Muscle layer of duodenum (tissue), 2 donors: Measurements from ENCODE around the gene CNOT1.
"Not testable (repeated sequence)": the region's sequence is repeated elsewhere in the genome, so short reads cannot be mapped to it uniquely, and the experiment has no call there.

ENCODE experiments used
- H3K27ac ChIP-seq: one replicate; pipeline ENCODE4 v1.7.0; 2013; ENCODE audit warnings: mild to moderate bottlenecking, low read length
- H3K27me3 ChIP-seq: one replicate; pipeline ENCODE4 v1.7.0; 2013; ENCODE audit warnings: low read depth, mild to moderate bottlenecking, control low read depth, low read length
- H3K36me3 ChIP-seq, 2 donors: one replicate each; pipeline ENCODE4 v1.7.0; 2013; ENCODE audit warnings: low read length in 2 of 2, control low read depth in 1 of 2, mild to moderate bottlenecking in 1 of 2; ENCODE audit not compliant: insufficient read depth in 2 of 2, control insufficient read depth in 1 of 2
- H3K4me1 ChIP-seq, 2 donors: one replicate each; pipeline ENCODE4 v1.7.0; 2013; ENCODE audit warnings: low read length in 2 of 2, mild to moderate bottlenecking in 2 of 2, control low read depth in 1 of 2, moderate library complexity in 1 of 2; ENCODE audit not compliant: insufficient read depth in 2 of 2, control insufficient read depth in 1 of 2
- H3K4me3 ChIP-seq, 2 donors: one replicate each; pipeline ENCODE4 v1.7.0; 2013; ENCODE audit warnings: low read length in 2 of 2, low read depth in 1 of 2, mild to moderate bottlenecking in 1 of 2
- H3K9me3 ChIP-seq, 2 donors: one replicate each; pipeline ENCODE4 v1.7.0; 2013; ENCODE audit warnings: low read length in 2 of 2, control low read depth in 1 of 2, mild to moderate bottlenecking in 1 of 2; ENCODE audit not compliant: control insufficient read depth in 1 of 2
- donor health status: healthy.

Gene CNOT1

DNA sequence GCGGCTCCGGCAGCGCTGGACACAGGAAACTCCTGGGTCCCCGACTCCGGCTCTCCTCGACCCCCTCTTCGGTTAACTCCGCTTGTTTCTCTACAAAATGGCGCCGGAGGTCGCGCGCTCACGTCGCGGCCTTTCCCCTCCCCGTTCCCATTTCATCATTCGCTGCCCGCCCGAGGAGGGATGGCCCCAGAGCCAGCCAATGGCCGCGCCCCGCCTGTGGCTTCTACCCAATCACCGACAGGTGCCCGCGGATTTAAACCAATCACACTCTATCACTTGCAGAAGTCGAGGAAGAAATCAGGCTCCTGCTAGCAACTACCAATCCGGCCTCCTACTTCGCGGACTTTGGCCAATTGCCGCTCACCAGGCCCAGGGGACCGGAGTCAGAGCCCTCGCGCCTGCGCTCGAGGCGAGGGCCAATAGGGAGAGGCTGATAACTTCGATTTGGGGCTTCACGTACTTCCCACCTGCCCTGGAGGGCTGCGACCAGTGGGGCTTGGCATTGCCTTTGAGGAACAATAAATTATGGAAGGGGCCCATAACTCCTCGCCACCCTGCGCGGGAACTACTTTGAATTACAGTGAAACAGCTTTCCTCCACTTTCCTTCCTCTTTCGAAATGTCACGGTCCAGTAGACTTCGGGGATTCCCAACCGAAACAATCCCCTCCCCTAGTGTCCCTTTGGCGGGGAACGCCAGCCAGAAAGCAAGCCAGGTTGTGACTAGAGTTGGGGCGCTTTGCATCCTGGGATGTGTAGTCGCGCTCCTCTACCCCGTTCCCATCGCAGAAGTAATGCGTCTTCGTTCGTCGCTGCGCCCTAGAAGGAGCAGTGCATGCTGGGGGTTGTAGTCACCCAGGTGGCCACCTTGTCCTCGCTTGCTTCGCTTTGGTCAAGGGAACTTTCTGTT lies at the start of gene CNOT1:
Gene CNOT1 (minus strand): TSS at position 94 of the 908 bp plus-strand sequence. CDS start 30,489 bp downstream, outside the sequence.
- H3K36me3 ChIP-seq = peaks cover 0 to 4% of the 10 kb centered on the region in 2 donors
- H3K27me3 ChIP-seq = no peaks in the 10 kb centered on the region
- H3K9me3 ChIP-seq = no peaks in the 10 kb centered on the region
- H3K4me1 ChIP-seq = peaks cover 7 to 17% of the 10 kb centered on the region in 2 donors
- H3K27ac ChIP-seq = peak within 1 kb of the TSS; percentile 96
- peak within 1 kb of the TSS; percentile 85 to 94 for H3K4me3 ChIP-seq

- Histone ChIP-seq H3K9me3 (no peaks in the 10 kb centered on the region), H3K27ac (no peak overlapping the region), H3K4me3 (no peak overlapping the region), H3K27me3 (no peaks in the 10 kb centered on the region), H3K4me1 (peaks cover 4 to 9% of the 10 kb centered on the region in 2 donors), H3K36me3 (peaks cover 27 to 33% of the 10 kb centered on the region in 2 donors)
These were observed 49.1 kb upstream of the CNOT1 start for GRCh38 chr16:58678716-58679115.

- H3K4me3 ChIP-seq = no peak overlapping the region
- H3K36me3 ChIP-seq = peaks cover 27 to 33% of the 10 kb centered on the region in 2 donors
- H3K4me1 ChIP-seq = peaks cover 0 to 4% of the 10 kb centered on the region in 2 donors
- no peak overlapping the region for H3K27ac ChIP-seq
- no peaks in the 10 kb centered on the region for H3K27me3 ChIP-seq
- H3K9me3 ChIP-seq = no peaks in the 10 kb centered on the region
These were observed 48.6 kb upstream of the CNOT1 start for GRCh38 chr16:58678269-58678668.

DNA sequence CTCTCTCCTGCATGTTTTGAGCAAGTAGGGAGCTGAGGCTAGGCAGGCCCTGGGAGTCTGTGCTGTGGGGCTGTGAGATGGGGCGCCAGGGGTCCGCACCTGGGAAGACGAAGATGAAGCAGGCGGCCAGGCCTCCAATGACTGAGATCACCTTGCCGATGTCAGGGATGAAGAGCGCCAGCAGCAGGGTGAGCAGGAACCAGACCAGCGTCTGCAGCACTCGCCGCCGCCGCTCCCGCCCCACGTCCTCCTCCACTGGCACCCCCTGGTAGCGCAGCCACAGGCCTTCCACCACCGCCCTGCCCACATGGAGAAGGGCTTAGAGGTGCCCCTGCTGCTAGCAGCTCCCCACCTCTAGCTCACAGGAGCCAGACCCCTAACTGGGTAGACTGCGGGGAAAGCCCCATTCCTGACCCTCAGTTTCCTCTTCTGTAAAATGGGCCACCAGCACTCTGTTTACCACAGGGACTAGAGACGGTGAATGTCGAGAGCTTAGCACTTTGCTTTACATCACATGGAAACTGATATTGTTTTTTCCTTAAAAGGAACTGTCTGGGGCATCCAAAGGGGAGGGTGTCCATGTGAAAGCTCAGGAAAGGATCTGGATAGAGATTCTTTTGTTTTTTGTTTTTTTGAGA lies 41.4 kb upstream of the CNOT1 start:
- no peaks in the 10 kb centered on the region for H3K27me3 ChIP-seq
- peaks cover 16 to 46% of the 10 kb centered on the region in 2 donors for H3K36me3 ChIP-seq
- no peak overlapping the region for H3K4me3 ChIP-seq
- H3K9me3 ChIP-seq = no peaks in the 10 kb centered on the region
- no peak overlapping the region for H3K27ac ChIP-seq
- no peaks in the 10 kb centered on the region for H3K4me1 ChIP-seq

- H3K27ac ChIP-seq = no peak overlapping the region
- no peaks in the 10 kb centered on the region for H3K9me3 ChIP-seq
- H3K4me1 ChIP-seq = no peaks in the 10 kb centered on the region
- peaks cover 11 to 41% of the 10 kb centered on the region in 2 donors for H3K36me3 ChIP-seq
- no peaks in the 10 kb centered on the region for H3K27me3 ChIP-seq
- no peak overlapping the region for H3K4me3 ChIP-seq
These were observed 40.6 kb upstream of the CNOT1 start for GRCh38 chr16:58670177-58670576.

DNA sequence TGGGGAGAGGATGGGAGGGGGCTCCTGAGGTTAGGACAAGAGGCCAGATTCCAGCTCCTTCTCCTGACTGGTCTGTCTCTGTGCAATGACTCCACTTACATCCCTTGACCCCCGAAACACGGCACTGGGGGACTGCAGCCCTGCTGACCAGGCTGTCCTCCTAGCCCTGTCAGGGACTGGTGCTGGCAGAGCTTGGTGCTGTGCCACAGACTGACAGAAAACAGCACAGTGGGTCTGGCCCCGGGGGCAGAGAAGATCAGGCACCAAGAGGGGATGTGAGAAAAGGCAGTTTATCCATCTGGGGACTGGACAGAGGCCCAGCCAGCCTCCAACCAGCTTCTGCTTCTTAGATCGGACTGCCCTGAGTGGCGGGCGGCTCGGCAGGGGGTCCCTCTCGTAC lies 35.6 kb upstream of the CNOT1 start:
- Histone ChIP-seq H3K36me3 (peaks cover 7 to 19% of the 10 kb centered on the region in 2 donors), H3K27me3 (no peaks in the 10 kb centered on the region), H3K4me1 (no peaks in the 10 kb centered on the region), H3K27ac (no peak overlapping the region), H3K9me3 (no peaks in the 10 kb centered on the region), H3K4me3 (no peak overlapping the region)

DNA sequence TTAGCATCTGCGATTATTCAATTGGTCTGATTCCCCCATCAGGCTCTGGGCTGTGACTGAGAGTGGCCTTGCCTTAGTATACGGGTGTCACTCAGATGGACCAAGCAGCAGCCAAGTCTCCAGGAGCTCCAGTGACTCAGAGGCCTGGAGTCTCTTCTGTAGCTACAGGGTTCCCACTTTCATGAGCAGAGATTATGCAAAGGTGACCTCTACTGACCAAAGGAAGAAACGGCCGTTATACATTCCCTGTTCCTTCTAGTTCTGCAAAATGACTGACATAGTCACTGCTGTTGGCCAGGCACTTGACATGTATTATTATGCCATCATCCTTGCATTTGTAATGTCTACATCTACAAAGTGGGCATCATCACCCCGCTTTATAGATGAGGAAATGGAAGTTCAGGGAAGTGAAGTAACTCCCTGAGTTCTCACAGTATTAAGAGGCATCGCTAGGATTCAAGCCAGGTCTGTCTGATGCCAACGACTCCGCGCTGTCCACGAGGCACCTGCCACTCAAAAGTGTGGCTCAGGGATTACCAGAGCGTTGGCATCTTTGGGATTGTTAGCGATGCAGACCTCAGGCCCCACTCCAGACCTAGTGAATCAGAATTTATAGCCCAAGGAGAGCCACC lies 31.7 kb upstream of the CNOT1 start:
- peaks cover 0 to under 1% of the 10 kb centered on the region in 2 donors for H3K36me3 ChIP-seq
- no peaks in the 10 kb centered on the region for H3K4me1 ChIP-seq
- no peaks in the 10 kb centered on the region for H3K9me3 ChIP-seq
- H3K27ac ChIP-seq = no peak overlapping the region
- no peaks in the 10 kb centered on the region for H3K27me3 ChIP-seq
- no peak overlapping the region for H3K4me3 ChIP-seq

GRCh38 chr16:58659911-58660310 lies 30.3 kb upstream of the CNOT1 start:
- H3K4me3 ChIP-seq, H3K4me1 ChIP-seq, H3K27me3 ChIP-seq, H3K27ac ChIP-seq, H3K9me3 ChIP-seq, H3K36me3 ChIP-seq: not testable (repeated sequence)

DNA sequence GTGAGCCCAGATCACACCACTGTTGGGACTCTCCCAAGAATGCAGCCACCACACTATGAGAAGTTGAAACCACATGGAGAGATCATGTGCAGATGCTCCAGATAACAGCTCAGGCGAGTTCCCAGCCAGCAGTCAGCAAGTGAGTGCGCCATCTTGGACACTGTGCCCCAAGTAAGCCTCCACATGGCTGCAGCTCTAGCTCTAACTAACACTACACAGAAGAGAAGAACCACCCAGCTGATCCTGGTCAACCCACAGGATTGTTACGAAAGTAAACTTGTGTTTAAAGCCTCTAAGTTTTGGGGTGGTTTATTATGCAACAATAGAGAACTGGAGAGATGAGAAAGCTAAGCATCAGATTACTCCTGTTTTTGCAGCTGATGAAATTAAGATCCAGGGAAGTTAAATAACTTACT lies 29.2 kb upstream of the CNOT1 start:
- no peaks in the 10 kb centered on the region for H3K4me1 ChIP-seq
- no peak overlapping the region for H3K27ac ChIP-seq
- no peaks in the 10 kb centered on the region for H3K36me3 ChIP-seq
- no peak overlapping the region for H3K4me3 ChIP-seq
- H3K9me3 ChIP-seq = no peaks in the 10 kb centered on the region
- no peaks in the 10 kb centered on the region for H3K27me3 ChIP-seq

- Histone ChIP-seq H3K9me3 (no peaks in the 10 kb centered on the region), H3K27me3 (no peaks in the 10 kb centered on the region), H3K4me1 (no peaks in the 10 kb centered on the region), H3K4me3 (no peak overlapping the region), H3K36me3 (no peaks in the 10 kb centered on the region), H3K27ac (no peak overlapping the region)
These were observed 27.3 kb upstream of the CNOT1 start for GRCh38 chr16:58656899-58657298.

DNA sequence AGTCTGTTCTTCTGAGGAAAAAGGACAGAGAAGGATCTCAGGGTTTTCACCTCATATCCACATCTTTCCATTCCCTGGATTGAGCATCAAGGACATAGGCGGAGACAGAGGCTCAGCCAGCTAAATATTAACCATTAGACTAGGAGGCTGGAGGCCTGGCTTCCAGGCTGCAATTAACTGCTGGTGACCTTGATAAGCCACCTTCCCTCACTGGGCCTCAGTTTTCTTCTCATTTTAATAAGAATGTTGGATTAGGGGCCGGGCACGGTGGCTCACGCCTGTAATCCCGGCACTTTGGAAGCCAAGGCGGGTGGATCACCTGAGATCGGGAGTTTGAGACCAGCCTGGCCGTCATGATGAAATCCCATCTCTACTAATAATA lies 25.6 kb upstream of the CNOT1 start:
- H3K36me3 ChIP-seq = no peaks in the 10 kb centered on the region
- no peaks in the 10 kb centered on the region for H3K9me3 ChIP-seq
- no peak overlapping the region for H3K4me3 ChIP-seq
- no peaks in the 10 kb centered on the region for H3K4me1 ChIP-seq
- H3K27ac ChIP-seq = no peak overlapping the region
- no peaks in the 10 kb centered on the region for H3K27me3 ChIP-seq
